SH-SY5Y (cell line): Measurements from ENCODE around the gene TSPY8.

Experiments used
- GATA2 ChIP-seq: IDR thresholded peaks from 2 replicates; pipeline ENCODE4 v1.6.1; 2011; ENCODE audit warnings: mild to moderate bottlenecking, low read depth, low read length
- GATA3 ChIP-seq: IDR thresholded peaks from 2 replicates; pipeline ENCODE4 v1.6.1; 2011; ENCODE audit warnings: low read depth, mild to moderate bottlenecking, low read length, moderate library complexity

- TF ChIP-seq GATA2 = no peak
- no peak for TF ChIP-seq GATA3
These were observed 36.6 kb upstream of the TSPY8 start for GRCh38 chrY:9320996-9321395.
